Fibroblast of the conjunctiva (primary cell): ENCODE results near the gene IL24.

ENCODE experiments used
- DNase-seq: peaks from one replicate; pipeline ENCODE4 v3.0.0-alpha.2; 2010; ENCODE audit warnings: low read depth

The IL24 gene

GRCh38 chr1:206925106-206925736 lies 28.0 kb downstream of the IL24 start:
- DNase-seq = no peak

DNA sequence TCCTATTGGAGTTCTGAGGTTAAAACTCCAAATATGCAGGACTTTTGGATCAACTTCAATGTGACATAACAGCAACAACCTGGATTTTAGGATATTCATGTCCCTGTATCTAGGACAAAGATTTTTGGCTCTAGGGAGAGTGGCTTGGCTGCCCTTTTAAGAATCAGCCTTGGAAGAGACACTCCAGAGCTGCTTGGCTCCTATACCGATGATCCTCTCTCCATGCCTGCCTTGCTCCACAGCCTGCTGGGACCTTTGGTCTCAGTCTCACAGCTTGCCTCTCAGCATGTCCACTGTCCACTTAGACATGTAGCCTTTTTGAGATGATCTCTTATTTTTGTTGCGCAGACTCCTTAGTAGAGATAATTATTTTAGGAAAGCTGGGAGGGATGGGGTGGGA lies 29.0 kb downstream of the IL24 start:
- no peak for DNase-seq

DNA sequence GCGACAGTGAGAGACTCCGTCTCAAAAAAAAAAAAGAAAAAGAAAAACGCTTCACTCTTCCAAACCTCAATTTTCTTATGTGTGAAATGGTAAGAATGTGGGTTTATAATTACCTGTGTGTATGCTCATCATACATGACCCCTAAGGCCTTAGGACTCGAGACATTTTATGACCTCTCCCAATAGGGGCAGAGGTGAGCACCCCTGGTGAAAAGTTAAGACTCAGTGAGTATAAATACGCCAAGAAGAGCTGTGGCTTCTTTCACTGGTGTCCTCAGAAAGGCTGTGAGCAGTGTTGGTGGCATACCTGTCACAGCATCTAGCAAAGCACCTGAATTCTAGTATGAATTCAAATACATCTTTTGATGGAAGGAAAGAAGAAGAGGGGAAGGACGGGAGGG lies 32.3 kb downstream of the IL24 start:
- DNase-seq = no peak

- no peak for DNase-seq
Measured at GRCh38 chr1:206930210-206930798, 33.1 kb downstream of the IL24 start.

- DNase-seq = no peak
Measured at GRCh38 chr1:206931709-206932108, 34.5 kb downstream of the IL24 start.

- no peak for DNase-seq
Measured at GRCh38 chr1:206932177-206932576, 34.9 kb downstream of the IL24 start.

DNA sequence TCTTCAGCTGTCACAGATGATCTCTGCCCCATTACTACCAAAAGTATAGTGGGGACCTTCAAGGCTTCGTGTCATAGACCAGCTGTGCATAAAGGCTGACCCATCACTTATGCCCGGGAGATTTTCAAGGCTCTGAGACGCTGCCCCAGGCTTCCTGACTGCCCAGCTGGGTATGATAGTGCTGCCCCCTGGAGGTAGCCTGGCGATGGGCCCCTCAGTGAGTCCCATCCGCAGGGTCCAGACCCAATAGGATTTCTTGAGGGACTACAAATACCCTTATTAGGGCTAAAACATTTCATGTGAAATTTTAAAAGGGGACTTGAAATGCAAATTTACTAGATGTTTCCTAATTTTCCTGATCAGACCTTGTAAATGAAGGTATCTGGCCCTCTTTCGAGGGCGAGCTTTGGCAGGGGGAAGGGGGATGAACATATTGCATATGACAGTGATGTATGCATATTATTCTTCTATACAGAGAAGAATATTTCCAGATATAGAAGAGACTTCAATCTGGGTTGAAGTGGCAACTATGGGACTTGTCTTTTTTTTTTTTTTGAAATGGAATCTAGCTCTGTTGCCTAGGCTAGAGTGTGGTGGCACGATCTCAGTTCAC lies 36.2 kb downstream of the IL24 start:
- DNase-seq = no peak

- no peak for DNase-seq
Measured at GRCh38 chr1:206935491-206936067, 38.3 kb downstream of the IL24 start.

GRCh38 chr1:206937425-206937824 lies 40.2 kb downstream of the IL24 start:
- no peak for DNase-seq

DNA sequence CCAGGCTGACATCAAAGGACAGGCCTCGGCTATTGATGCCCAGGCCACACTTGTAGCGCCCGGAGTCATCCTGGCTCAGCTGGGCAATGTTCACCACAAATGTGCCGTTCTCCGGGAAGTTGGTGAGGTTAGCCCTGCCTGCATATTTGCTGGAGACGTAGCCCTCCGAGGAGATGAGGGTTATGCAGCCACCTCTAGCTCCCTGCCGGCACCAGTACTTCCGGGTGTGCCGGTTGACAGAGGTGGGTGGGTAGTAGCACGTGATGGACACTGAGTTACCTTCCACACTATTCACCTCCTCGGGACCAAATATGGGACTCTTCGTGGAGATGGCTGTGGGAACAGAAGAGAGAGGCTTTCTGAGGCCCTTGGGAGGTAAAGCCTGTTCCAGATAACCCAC lies 41.9 kb downstream of the IL24 start:
- DNase-seq = no peak

DNA sequence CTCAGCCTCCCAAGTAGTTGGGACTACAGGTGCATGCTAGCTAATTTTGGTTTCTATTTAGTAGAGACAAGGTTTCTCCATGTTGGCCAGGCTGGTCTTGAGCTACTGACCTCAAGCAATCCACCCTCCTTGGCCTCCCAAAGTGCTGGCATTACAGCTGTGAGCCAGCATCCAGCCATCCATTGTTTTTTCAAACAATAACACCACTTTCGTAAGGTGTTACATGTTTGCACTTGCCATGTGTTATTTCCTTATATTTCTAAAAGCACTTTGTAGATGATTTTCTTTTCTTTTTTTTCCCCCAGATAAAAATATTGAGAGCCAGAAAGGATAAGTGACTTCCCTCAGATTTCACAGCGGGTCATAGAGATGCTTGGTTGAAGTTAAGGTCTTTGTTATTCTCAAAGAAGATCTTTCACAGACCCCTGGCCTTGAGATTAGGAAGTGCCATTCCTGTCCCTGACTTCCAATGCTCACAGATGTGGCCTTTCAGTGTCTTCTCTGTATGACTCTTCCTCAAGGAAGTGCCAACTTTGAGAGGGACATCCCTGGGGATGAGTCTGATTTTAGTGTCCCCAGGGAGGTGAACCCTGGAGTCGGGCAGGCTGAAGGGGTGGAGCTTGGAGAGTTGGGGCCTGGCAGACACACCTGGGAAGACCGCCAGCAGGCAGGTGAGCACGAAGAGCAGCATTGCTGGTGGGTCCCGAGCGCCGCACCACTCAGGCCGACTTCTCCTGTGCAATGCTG lies 42.8 kb downstream of the IL24 start:
- no peak for DNase-seq

GRCh38 chr1:206940588-206940936 lies 43.3 kb downstream of the IL24 start:
- DNase-seq = no peak

DNA sequence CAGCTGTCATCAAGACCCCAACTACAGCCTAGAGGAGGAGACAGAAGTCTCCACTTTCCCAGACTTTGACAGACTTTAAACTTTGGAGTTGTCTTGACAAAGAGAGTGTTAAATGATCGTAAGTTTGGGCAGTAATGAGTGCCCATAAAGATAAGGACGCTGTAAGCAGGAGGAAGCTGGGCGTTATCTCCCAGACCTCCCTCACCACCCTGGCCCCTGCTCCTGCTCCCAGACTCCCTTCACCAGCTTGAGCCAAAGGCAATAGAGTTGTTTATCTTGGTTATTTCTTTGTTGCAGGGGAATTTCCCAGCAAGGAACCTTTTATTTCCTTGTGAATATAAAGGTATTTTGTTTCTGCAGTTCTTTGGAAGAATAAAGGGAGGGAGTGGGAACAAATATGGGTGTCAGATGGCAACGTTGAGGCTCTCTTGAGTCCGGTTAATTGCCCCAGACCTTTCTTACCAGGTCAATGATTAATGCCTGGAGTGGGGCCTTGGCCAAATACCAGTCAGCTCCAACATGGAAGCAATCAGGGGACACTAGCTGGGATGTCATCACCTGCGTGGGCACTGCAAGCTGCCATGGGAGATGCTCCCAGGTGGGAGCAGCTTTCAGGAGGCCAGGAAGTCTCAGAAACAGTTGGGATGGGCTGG lies 44.6 kb downstream of the IL24 start:
- DNase-seq = no peak

- no peak for DNase-seq
Measured at GRCh38 chr1:206944703-206945102, 47.5 kb downstream of the IL24 start.

GRCh38 chr1:206945779-206946178 lies 48.5 kb downstream of the IL24 start:
- DNase-seq = no peak

- DNase-seq = no peak
Measured at GRCh38 chr1:206946261-206946660, 49.0 kb downstream of the IL24 start, which contains the start of gene PIGR. PIGR (minus strand) TSS chr1:206946466; CDS start chr1:206940531, 5,935 bp downstream.

DNA sequence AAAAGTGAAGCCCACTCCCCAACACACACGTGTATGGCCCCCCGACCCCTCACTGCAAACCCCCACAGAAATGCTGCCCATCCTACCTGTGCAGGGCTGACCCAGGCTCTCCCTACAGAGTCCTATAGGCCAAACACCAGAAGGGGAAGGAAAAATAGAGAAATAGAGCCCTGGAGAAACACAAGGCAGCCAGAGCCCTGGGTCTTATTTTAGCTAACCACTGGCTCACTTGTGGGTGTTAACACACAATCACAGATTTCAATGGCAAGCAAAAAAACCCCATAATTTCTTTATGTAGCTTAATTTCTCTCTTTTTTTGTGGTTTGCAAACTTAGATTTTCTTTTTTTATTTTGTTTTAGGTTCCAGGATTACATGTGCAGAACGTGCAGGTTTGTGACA lies 50.0 kb downstream of the IL24 start:
- DNase-seq = no peak

DNA sequence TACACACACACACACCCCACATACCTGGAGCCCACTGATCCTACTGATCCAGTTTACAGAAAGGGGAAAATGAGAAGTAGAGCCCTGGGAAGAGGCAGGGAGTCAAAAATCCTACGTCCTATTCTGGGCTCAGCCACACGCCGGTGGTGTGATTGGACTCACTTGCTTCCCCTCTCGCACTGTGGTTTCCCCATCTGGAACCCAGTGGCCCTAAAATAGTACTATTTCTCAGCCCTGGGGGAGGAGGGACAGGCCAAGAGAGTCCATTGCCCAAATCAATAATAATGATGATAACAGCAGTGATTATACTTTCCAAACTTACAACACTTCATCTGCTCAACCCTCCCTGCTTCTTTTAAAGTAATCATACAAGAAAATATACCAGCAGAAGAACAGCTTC lies 52.0 kb downstream of the IL24 start:
- no peak for DNase-seq

DNA sequence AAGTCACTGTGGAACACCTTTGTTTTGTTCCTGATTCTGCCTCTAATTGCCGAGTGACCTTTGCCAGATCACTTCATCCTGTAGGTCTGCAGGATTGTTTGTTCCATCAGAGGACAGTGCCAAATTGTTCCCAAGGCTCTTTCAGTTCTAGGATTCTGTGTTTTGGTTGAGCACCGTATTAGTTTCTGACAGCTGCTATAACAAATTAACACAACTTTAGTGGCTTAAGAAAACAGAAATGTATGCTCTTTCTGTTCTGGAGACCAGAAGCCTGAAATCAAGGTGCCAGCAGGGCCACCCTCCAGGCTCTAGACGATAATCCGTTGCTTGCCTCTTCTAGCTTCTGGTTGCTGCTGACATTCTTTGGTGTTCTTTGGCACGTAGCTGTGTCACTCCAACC lies 52.4 kb downstream of the IL24 start:
- no peak for DNase-seq

DNA sequence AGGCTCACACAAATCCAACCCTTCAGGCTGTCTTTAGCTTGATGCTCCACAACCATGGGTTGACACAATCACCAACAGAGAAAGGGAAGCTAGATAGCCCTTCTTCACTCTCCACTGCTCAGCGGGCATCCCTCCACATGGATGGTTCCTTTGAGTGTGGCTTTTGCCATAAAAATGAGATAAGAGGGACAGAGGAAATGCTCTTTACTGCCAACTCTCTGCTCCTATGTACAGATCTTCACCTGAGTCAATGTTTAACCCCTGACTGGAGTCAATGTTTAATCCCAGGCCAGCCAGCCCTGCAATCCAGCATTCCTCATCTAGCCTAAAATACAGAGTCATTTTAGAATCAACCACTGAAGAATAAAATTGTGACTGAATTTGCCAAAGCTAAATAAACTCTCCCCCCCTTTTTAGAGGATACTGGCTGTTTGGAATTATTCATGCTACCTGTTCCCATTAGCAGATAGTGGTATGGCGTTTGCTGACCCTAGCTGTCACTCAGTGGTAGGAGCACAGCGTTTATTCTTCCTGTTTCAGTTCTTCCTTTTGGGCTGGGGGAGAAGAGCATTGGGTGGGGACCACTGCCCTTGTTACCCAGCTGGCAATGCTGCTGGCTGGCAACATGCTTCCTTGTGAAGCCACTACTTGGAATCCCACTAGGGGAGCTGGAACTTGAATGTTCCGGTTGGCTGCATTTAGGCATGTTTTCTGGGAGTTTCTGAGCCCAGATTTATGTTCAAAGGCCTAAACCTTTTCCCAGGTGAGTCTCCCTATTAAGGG lies 54.3 kb downstream of the IL24 start:
- DNase-seq = no peak

- no peak for DNase-seq
Measured at GRCh38 chr1:206952171-206952570, 54.9 kb downstream of the IL24 start.
